Transverse colon (tissue), 4 donors: ENCODE results near the gene CPA2. TPM values are rescaled to one million over a fixed set of nuclear protein-coding genes. Genes with fewer than 3 reads are reported as not detected.

Experiments used
- DNase-seq: peaks from one replicate; pipeline ENCODE4 v3.0.0-alpha.2; 2019
- H3K27ac ChIP-seq, 4 donors: fragments of 200-600 bp; sonication (generic); 2 replicates each; pipeline ENCODE4 v1.5.1; 2016 to 2018; ENCODE audit warnings: inconsistent platforms in 4 of 4
- H3K27me3 ChIP-seq: fragments of 200-600 bp; sonication (generic); 2 replicates; pipeline ENCODE4 v1.5.1; 2017; ENCODE audit warnings: inconsistent platforms
- H3K36me3 ChIP-seq, 4 donors: fragments of 200-600 bp; sonication (generic); 2 replicates each; pipeline ENCODE4 v1.5.1; 2017 to 2019; ENCODE audit warnings: inconsistent platforms in 4 of 4
- H3K4me1 ChIP-seq, 4 donors: fragments of 200-600 bp; sonication (generic); 2 replicates each; pipeline ENCODE4 v1.5.1; 2017 to 2020; ENCODE audit warnings: inconsistent platforms in 4 of 4
- H3K4me3 ChIP-seq, 4 donors: fragments of 200-600 bp; sonication (generic); 1 replicate in 1 of 4; 2 replicates in 3 of 4; pipeline versions ENCODE4 v1.5.1 to v1.6.1; 2017 to 2019; ENCODE audit warnings: inconsistent platforms in 4 of 4
- H3K9me3 ChIP-seq, 2 donors: fragments of 200-600 bp; sonication (generic); 2 replicates each; pipeline ENCODE4 v1.5.1; 2017 to 2019; ENCODE audit warnings: inconsistent platforms in 2 of 2
- EP300 ChIP-seq: sonication (generic); formaldehyde crosslinking; IDR thresholded peaks from one replicate; pipeline ENCODE4 v1.6.1; 2017; ENCODE audit warnings: antibody characterized with exemption, low read depth
- POLR2A ChIP-seq: fragments of 450-650 bp; IDR thresholded peaks from one replicate; pipeline ENCODE4 v1.6.1; 2016; ENCODE audit warnings: antibody characterized with exemption, mild to moderate bottlenecking, moderate library complexity
- POLR2AphosphoS5 ChIP-seq, 3 donors: sonication (generic); formaldehyde crosslinking; IDR thresholded peaks; one replicate each; pipeline ENCODE4 v1.6.1; 2016; ENCODE audit warnings: antibody characterized with exemption in 3 of 3
- WGBS, 2 donors: methylation state at CpG; one replicate each; pipeline ENCODE4 v1.1.5; 2018; ENCODE audit warnings: low coverage in 1 of 2; 5-methylcytosine and 5-hydroxymethylcytosine counted together
- in situ Hi-C, 4 donors: fragments of 200-750 bp; cut with MboI; loops; one replicate each; pipeline versions ENCODE4 v1.15.0 to v1.15.1; 2017; ENCODE audit warnings: low sequenced_read_pairs in 3 of 4, low pct_ligation_motif_present in 1 of 4, low pct_unique_long_range_greater_than_20kb in 1 of 4
- intact Hi-C: fragments of 100-400 bp; cut with DNase I; formaldehyde crosslinking; loops from one replicate; pipeline ENCODE4 v1.15.1; 2023; ENCODE audit warnings: low total_unique reads
- total RNA-seq, 4 donors: library from RNA; depleted of rRNA; stranded (reverse); fragments of >200 nt; gene quantifications; one replicate each; pipeline ENCODE4 v1.1.0, GENCODE V29; 2016
- TF ChIP-seq, protein P1 (sequence below), 5 experiments: fragments of 200-600 bp in 3 of 5; fragments of 450-650 bp in 2 of 5; sonication (generic) in 3 of 5; IDR thresholded peaks; 1 replicate in 2 of 5; 2 replicates in 3 of 5; pipeline ENCODE4 v1.5.1; 2016 to 2017; ENCODE audit warnings: antibody characterized with exemption in 5 of 5, inconsistent platforms in 3 of 5, mild to moderate bottlenecking in 2 of 5, moderate library complexity in 1 of 5

Gene CPA2
- total RNA-seq, 4 donors from 2014 or later, result 0.48 to 1.6 TPM; not detected in 2

GRCh38 chr7:130303127-130303526 lies 36.5 kb downstream of the CPA2 start:
- Histone ChIP-seq H3K27me3 (no peaks in the 10 kb centered on the region), H3K36me3 (no peaks in the 10 kb centered on the region), H3K9me3 (no peaks in the 10 kb centered on the region), H3K4me3 (no peak overlapping the region), H3K4me1 (no peaks in the 10 kb centered on the region), H3K27ac (no peak overlapping the region)
- no peak for DNase-seq
- 58 to 71% methylated on average over 2 of the region's 2 CpGs for WGBS, 2 donors
- in situ Hi-C loops (no loop called here), intact Hi-C loops (no loop called here)
- TF ChIP-seq, protein P1, sequence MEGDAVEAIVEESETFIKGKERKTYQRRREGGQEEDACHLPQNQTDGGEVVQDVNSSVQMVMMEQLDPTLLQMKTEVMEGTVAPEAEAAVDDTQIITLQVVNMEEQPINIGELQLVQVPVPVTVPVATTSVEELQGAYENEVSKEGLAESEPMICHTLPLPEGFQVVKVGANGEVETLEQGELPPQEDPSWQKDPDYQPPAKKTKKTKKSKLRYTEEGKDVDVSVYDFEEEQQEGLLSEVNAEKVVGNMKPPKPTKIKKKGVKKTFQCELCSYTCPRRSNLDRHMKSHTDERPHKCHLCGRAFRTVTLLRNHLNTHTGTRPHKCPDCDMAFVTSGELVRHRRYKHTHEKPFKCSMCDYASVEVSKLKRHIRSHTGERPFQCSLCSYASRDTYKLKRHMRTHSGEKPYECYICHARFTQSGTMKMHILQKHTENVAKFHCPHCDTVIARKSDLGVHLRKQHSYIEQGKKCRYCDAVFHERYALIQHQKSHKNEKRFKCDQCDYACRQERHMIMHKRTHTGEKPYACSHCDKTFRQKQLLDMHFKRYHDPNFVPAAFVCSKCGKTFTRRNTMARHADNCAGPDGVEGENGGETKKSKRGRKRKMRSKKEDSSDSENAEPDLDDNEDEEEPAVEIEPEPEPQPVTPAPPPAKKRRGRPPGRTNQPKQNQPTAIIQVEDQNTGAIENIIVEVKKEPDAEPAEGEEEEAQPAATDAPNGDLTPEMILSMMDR (IDR thresholded peaks at IDR 0.05), result no peak
- no peak for TF ChIP-seq POLR2AphosphoS5 (IDR thresholded peaks at IDR 0.05)
- no peak for TF ChIP-seq POLR2A
- TF ChIP-seq EP300, result no peak

- DNase-seq, result no peak
- no peaks in the 10 kb centered on the region for H3K36me3 ChIP-seq
- 60 to 61% methylated on average over 1 to 5 of the region's 5 CpGs for WGBS, 2 donors
Observed at GRCh38 chr7:130303551-130303950, 36.9 kb downstream of the CPA2 start.

GRCh38 chr7:130303982-130304381 lies 37.3 kb downstream of the CPA2 start:
- in situ Hi-C loops (no loop called here), intact Hi-C loops (no loop called here)
- DNase-seq, result no peak
- H3K27ac ChIP-seq, result no peak overlapping the region
- H3K27me3 ChIP-seq, result no peaks in the 10 kb centered on the region
- H3K4me3 ChIP-seq, result no peak overlapping the region
- no peaks in the 10 kb centered on the region for H3K36me3 ChIP-seq
- no peaks in the 10 kb centered on the region for H3K9me3 ChIP-seq
- no peaks in the 10 kb centered on the region for H3K4me1 ChIP-seq
- WGBS, 2 donors, result 91 to 98% methylated on average over 5 of the region's 5 CpGs
- TF ChIP-seq POLR2AphosphoS5 (IDR thresholded peaks at IDR 0.05) (no peak), POLR2A (no peak)
- TF ChIP-seq, protein P1 (IDR thresholded peaks at IDR 0.05), result no peak

More at GRCh38 chr7:130303551-130303950, 36.9 kb downstream of the CPA2 start:
- TF ChIP-seq, protein P1 (IDR thresholded peaks at IDR 0.05), result no peak
- no peak for TF ChIP-seq POLR2A
- no peaks in the 10 kb centered on the region for H3K27me3 ChIP-seq
- no peak overlapping the region for H3K27ac ChIP-seq
- in situ Hi-C loops, result no loop called here
- no peaks in the 10 kb centered on the region for H3K4me1 ChIP-seq
- no peaks in the 10 kb centered on the region for H3K9me3 ChIP-seq
- no peak overlapping the region for H3K4me3 ChIP-seq
- intact Hi-C loops, result no loop called here

DNA sequence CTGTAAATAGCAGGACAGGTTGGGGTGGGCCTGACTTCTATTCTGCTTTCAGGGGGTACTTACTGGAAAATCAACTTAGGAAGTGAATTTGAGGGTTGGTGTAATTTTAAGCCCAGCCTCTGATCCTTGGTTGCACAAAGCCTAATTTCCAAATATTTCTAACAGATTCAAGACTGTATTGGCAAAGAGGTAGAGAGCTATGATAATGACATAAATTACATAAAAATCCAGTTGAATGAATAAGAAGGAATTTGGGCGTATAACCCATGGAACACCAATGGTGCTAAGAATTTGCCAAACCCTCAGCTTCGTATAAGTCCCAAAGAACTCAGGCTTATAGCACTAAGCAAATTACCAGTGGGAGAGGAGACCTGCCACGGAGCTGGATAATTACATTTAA lies 38.2 kb downstream of the CPA2 start:
- 73 to 95% methylated on average over 2 to 3 of the region's 3 CpGs for WGBS, 2 donors
- no peaks in the 10 kb centered on the region for H3K36me3 ChIP-seq
- no peaks in the 10 kb centered on the region for H3K27me3 ChIP-seq
- in situ Hi-C loops (no loop called here), intact Hi-C loops (no loop called here)
- no peak for DNase-seq
- H3K4me1 ChIP-seq, result no peaks in the 10 kb centered on the region
- H3K4me3 ChIP-seq, result no peak overlapping the region
- no peak for TF ChIP-seq POLR2A
- no peak for TF ChIP-seq EP300
- TF ChIP-seq, protein P1 (IDR thresholded peaks at IDR 0.05), result no peak
- TF ChIP-seq POLR2AphosphoS5 (IDR thresholded peaks at IDR 0.05), result no peak
- no peak overlapping the region for H3K27ac ChIP-seq
- H3K9me3 ChIP-seq, result no peaks in the 10 kb centered on the region
